Umbilical cord (tissue), 2 donors: ENCODE results near the gene TMED8. TPM values are rescaled to one million over a fixed set of nuclear protein-coding genes. Genes with fewer than 3 reads are reported as not detected.
"Not testable (repeated sequence)": the region's sequence is repeated elsewhere in the genome, so short reads cannot be mapped to it uniquely, and the experiment has no call there.

Source experiments
- DNase-seq: peaks from one replicate; pipeline ENCODE4 v3.0.0-alpha.2; 2015; ENCODE audit warnings: low spot score
- total RNA-seq: library from RNA; depleted of rRNA; stranded (reverse); fragments of >200 nt; gene quantifications from one replicate; pipeline ENCODE4 v1.2.3, GENCODE V29; 2014; ENCODE audit warnings: low replicate concordance; ENCODE audit not compliant: insufficient read depth

The TMED8 gene
- total RNA-seq, 1 donor from 2014 or later: 7.9 TPM

- no peak for DNase-seq
These were observed 53.9 kb downstream of the TMED8 start for GRCh38 chr14:77322951-77323350.

DNA sequence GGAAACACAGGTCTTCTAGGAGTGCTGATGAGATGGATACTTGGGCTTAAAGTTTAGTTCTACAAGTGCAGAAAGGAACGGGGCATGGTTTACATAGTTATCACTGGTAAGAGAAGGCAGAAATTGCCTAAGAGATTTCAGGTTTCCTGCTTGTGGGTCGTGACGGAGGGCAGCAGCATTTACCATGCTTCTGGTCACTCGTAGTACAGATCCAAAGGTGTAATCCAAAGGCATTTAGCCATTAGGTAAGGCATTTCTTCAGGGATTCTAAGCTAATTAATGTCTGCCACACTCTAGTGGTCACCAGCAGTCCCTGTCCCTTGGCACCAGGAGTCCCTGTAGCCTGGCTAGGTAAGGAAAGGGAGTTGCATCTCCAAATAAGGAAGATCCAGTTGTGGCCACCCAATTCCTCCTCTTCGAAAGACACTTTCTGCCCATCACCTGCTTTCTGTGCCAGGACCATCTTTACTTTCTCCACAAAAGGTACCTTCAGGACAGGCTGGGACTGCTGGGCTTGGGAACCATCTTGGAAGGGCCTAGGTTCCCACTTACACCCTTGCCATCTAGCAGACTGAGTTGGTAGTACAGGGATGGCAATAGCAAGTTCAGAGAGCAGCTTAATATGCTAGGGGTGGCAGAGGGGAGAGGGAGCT lies 54.5 kb downstream of the TMED8 start:
- no peak for DNase-seq

GRCh38 chr14:77320238-77320935 lies 56.5 kb downstream of the TMED8 start, which contains the start of gene POMT2:
TSS of gene POMT2 (minus strand) at chr14:77320883. CDS start at chr14:77320681, 202 bp downstream.
- peak; percentile 96 for DNase-seq

- no peak for DNase-seq
These were observed 57.5 kb downstream of the TMED8 start for GRCh38 chr14:77319422-77319821.

- not testable (repeated sequence) for DNase-seq
These were observed 58.1 kb downstream of the TMED8 start for GRCh38 chr14:77318756-77319155.

GRCh38 chr14:77318006-77318553 lies 58.8 kb downstream of the TMED8 start:
- no peak for DNase-seq

DNA sequence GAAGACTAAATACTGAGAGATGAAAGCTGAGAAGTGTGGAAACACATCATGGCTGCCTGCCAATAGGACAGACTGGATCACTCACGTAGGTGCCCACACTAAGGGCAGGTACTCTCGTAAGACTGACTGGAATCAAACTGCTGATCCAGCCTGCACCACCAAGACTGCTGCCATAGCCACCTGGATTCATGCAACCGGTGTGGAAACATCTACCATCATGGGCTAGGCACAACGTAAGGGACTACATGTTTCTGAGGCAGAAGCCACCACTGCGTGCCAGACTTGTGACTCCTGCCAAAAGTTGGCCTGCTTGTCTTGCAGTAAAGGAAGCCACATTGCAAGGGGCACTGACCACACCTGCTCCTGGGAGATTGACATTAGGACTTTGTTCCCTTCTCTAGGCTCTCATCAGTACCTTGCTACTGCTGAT lies 60.0 kb downstream of the TMED8 start:
- DNase-seq: no peak

DNA sequence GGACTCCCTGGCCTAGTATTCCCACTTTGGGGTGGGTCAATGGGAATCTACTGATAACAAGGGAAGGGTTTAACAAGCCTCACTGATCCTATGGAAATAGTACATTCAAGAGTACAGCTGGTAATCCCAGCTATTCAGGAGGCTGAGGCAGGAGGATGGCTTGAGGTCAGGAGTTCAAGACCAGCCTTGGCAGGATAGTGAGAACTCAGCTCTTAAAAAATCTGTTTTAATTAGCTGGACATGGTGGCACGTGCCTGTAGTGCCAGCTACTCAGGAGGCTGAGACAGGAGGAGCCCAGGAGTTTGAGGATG lies 60.7 kb downstream of the TMED8 start:
- DNase-seq: no peak

- no peak for DNase-seq
These were observed 62.1 kb downstream of the TMED8 start for GRCh38 chr14:77314539-77315457.

- peak; percentile 87 for DNase-seq
These were observed 62.9 kb downstream of the TMED8 start for GRCh38 chr14:77314043-77314442.

DNA sequence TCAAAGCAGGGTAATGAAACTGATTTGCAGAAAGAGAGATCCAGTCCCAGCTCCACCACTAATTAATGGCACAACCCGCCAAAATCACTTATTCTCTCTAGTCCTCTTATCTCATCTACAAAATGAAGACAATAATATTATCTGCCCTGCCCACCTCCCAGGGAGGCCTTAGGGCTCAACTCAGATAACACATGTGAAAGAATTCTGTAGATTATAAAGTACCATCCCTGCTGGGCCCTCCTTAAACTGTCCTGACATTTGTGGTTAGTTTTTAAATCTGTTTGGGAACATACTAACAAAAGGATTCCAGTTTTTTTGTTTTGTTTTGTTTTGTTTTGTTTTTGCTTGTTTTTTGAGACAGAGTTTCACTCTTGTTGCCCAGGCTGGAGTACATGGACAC lies 63.5 kb downstream of the TMED8 start:
- DNase-seq: no peak

GRCh38 chr14:77311217-77311616 lies 65.7 kb downstream of the TMED8 start:
- peak; percentile 61 for DNase-seq

GRCh38 chr14:77310026-77310425 lies 66.9 kb downstream of the TMED8 start:
- no peak for DNase-seq

DNA sequence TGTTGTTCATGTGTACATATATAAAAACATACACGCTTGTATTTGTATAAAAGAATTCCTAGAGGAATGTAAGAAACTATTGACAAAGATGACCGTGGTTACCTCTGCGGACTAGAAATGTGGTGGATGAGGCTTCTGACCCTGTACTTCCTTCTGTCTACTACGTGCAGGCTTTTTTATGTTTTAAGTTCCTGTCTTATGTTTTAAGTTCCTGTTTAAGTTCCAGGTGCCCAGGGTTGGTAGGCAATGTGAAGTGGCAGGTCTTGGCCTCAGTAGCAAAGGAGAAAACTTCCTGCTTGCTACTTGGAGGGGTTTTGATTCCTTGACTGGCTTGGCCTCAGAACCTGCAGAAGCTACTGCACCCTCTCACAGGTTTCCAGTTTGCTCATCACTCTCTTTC lies 67.8 kb downstream of the TMED8 start:
- no peak for DNase-seq

DNA sequence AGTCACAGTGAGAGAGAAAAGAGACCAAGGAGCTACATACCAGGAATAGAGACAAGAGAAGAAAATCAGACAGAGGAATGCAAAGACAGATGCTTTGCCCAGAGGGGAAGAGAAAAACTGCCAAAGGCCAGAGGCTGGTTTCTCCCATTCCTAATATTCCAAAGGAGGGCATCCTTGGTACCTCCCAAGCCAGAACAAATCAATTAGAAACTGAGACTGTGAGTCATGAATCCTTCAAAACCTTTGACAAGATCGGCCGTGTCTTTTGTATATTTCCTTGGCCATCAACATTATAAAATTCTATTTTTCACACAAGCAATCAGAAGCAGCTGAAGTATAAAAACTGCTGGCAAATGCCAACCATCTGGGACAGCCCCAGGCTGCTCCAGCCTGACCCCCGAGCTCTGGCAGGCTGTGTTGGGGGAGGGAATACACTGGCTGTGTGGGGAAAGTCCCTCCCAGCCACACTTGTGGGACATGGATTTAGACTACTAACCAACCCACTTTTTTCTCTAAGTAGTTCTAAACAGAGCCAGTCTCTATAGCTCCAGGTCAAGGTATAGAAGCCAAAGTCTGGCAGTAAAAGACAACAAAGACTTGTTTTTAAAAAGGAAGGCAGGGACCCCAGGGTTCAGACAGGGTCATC lies 69.9 kb downstream of the TMED8 start:
- peak; percentile 26 for DNase-seq

DNA sequence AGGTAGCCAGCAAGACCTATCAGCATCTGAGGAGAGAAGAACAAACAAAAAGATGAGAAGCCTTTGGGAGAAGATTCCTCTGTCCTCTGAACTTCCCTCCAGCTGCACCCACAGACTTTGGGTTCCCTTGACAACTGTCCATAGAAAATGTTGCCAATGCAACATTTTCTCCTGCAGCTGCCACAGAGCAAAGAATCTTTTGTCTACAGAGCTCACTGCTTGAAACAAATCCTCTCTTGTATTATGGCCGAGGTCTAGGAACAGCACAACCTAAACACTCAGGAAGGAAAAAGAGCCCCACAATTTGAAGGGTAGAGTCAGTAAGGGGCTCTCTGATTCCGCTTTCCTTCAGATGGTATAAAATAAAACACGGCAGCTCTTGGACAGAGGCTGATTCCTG lies 70.5 kb downstream of the TMED8 start:
- DNase-seq: no peak

- no peak for DNase-seq
These were observed 71.2 kb downstream of the TMED8 start for GRCh38 chr14:77305696-77306095.

GRCh38 chr14:77303417-77304156 lies 73.3 kb downstream of the TMED8 start:
- no peak for DNase-seq

DNA sequence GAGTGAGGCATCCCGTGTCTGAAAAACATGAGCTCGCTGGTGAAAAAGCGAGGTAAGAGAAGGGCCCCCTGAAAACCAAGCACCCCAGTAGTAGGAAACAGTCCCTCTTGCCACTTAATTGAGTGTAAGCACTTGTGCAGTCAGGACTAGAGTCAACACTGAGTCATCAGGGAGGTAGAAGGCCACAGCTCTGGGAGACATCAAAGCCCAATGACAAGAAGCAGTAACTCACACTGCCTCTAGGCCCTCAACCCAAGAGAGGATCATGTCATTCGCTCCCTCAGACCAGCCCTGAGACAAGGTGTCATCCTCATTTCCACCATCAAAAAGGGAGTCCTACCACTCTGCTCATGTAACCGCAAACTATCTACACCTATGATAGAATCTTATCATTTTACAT lies 74.0 kb downstream of the TMED8 start:
- DNase-seq: no peak

DNA sequence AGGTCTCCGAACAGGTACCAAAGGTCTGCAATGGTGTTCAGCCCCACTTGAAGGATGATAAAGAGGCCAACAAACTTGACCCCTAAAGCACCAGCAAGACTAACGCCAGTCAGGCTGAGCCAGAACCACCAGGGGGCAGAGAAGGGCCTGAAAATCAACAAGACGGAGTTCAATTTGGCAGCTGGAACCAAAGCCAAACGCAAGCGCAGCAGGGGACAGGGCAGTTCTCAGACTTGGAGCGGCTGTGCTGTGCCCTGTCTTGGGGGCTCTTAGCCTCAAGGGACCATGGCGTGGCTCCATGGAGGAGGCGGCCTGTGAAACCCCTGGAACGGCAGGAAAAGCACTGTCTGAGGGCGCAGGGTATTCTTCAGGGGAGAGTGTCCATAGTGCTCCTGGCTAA lies 75.8 kb downstream of the TMED8 start:
- DNase-seq: peak; percentile 76

DNA sequence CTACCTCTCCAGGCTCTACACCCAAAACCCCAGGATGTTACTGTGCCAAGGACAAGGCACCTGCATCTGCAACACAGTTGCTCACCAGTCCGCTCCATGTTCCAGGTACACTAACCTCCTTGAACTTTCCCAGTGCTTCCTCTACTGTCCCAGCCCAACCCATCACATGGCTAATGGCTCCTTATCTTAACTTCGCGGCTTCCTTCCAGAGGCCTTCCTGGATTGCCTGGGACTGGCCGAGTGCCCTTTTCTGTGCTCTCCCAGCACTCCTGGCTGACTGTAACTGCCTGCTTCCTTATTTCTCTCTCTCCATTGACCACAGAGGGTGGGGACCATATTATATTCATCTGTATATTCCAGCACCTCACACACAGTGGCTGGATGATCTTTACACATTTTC lies 77.1 kb downstream of the TMED8 start:
- DNase-seq: no peak
